HFF-Myc (cell line): ENCODE measurements around the gene TSPAN32.

Experiments
- DNase-seq: peaks from one replicate; pipeline ENCODE4 v3.0.0-alpha.2; 2011; ENCODE audit warnings: low read depth; ENCODE audit errors: extremely low read depth
- H3K4me3 ChIP-seq: replicated peaks from 2 replicates; pipeline ENCODE4 v1.5.1; 2011; ENCODE audit warnings: low read depth, mild to moderate bottlenecking, control low read depth, low read length
- CTCF ChIP-seq: IDR thresholded peaks from 2 replicates; pipeline ENCODE4 v1.5.1; 2012; ENCODE audit warnings: mild to moderate bottlenecking, low read depth, low read length, control low read depth; ENCODE audit errors: missing control alignments

Gene TSPAN32

DNA sequence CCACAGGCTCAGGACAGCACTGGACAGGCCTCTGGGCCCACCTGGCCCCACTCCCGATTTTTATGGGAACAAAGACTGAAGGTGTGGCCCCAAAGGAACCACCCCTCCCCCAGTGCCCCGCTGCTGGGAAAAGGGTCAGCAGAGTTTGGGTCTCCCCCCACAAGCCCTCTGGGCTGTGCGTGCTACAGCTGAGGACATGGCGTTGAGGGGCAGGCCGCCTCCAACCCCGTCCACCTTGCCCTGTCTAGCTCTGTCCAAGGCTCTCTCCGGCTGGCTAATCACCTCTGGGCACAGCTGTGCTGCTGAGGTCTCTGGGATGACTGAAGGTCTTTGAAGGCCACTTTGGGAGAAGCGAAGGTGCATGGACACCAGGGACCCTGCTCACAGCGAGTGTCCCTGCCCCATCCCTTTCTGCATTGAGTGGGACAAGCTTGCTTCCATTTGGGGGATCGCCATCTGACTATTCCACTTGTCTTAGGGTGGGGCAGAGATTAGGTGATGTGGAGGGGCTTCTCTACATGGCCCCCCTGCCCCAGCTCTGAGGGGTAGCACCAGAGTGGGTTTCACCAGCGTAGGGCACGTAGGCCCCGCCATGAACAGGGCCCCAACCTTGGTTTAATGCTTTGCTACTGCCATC lies 38.0 kb upstream of the TSPAN32 start:
- no peak for TF ChIP-seq CTCF
- no peak overlapping the region for H3K4me3 ChIP-seq
- no peak for DNase-seq

DNA sequence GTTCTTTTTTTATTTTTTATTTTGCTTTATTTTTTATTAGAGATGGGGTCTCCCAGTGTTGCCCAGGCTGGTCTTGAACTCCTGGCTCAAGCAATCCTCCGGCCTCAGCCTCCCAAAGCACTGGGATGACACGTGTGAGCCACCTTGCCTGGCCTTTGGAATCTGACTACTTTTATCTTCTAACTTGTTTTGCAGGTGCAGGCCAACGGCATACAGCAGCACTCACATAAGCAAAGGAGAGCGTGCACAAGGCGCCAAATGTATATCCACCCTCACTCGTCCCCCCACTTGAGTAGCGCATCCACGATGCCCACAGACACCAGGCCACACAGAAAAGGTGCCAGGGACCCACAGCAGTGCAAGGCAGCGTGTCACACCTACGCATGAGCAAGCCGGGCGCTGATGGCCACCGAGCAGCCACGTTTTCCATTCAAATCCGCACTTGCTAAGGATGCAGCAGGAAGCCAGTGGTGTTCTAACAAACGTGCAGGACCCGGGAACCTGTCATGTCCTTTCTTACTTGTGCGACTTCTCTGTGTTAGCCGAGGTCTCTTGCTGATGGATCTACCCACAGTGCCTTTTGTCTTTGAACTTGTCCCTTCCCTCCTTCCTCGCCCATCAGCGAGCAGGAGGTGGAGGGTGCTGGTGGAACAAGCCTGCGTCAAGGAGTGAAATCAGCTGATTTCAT lies 37.3 kb upstream of the TSPAN32 start:
- H3K4me3 ChIP-seq, result no peak overlapping the region
- TF ChIP-seq CTCF, result no peak
- DNase-seq, result no peak

- H3K4me3 ChIP-seq, result no peak overlapping the region
- no peak for TF ChIP-seq CTCF
- no peak for DNase-seq
Measured at GRCh38 chr11:2265396-2265795, 36.4 kb upstream of the TSPAN32 start.

DNA sequence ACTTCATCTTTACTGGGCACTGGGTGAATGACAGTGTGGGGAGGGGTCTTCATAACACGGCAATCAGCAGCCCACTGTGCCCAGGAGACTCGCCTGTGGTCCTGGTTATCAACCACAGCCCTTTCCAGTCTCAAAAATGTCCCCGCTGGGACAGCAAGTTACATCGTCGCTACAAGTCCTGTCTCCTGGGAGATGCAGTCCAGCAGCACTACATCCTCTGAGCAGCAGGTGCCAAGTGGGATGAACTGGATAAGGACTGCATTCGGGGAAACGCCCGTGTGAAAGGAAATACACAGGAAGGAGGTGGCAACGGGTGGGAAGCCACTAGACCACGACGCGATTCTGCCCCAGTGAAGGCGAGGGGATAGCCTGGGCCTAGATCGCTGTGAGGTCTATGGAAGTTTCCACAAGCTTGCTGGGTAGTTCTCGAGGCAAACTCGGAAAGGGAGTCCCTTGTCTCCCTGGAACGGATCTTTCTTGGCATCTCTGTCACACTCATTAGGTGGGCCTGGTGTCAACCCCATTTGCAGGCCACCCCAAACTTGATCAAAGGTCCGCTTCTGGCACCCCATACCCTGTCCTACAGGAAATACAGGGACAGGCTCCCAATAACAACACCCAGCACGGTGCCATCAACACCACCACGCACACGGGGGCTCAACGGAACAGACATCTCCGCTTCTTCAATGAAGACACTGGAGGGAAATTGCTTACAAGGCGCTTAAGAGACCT lies 35.8 kb upstream of the TSPAN32 start:
- no peak for TF ChIP-seq CTCF
- no peak for DNase-seq
- H3K4me3 ChIP-seq, result no peak overlapping the region

- TF ChIP-seq CTCF, result no peak
- H3K4me3 ChIP-seq, result no peak overlapping the region
- no peak for DNase-seq
Measured at GRCh38 chr11:2266586-2267305, 35.1 kb upstream of the TSPAN32 start.

GRCh38 chr11:2267306-2267850 lies 34.4 kb upstream of the TSPAN32 start:
- DNase-seq, result no peak
- no peak overlapping the region for H3K4me3 ChIP-seq
- TF ChIP-seq CTCF, result no peak
